GM12878 (cell line): ENCODE data around the gene CAMK2N2. TPM values are rescaled to one million over a fixed set of nuclear protein-coding genes. Genes with fewer than 3 reads are reported as not detected.

Experiments
- BHLHE40 ChIP-seq, 2 experiments: fragments of 450-650 bp in 1 of 2; IDR thresholded peaks; 2 replicates each; pipeline ENCODE4 v1.6.1; 2011 to 2017; ENCODE audit warnings: low read depth in 2 of 2, borderline replicate concordance in 1 of 2, improper control_type of control experiment in 1 of 2, low read length in 1 of 2, mild to moderate bottlenecking in 1 of 2
- CBFB ChIP-seq: IDR thresholded peaks from 2 replicates; pipeline ENCODE4 v1.6.1; 2016; ENCODE audit warnings: antibody characterized with exemption, low read depth
- DPF2 ChIP-seq: fragments of 450-650 bp; IDR thresholded peaks from 2 replicates; pipeline ENCODE4 v1.6.1; 2017; ENCODE audit warnings: mild to moderate bottlenecking
- E2F4 ChIP-seq: IDR thresholded peaks from 2 replicates; pipeline ENCODE4 v1.6.1; 2012; ENCODE audit warnings: low read depth, low read length, improper control_type of control experiment
- GABPA ChIP-seq: IDR thresholded peaks from 2 replicates; pipeline ENCODE4 v1.6.1; 2014; ENCODE audit warnings: antibody characterized with exemption, low read depth, mild to moderate bottlenecking, inconsistent platforms
- IKZF1 ChIP-seq: fragments of 450-650 bp; conservative IDR thresholded peaks from 2 replicates; pipeline ENCODE4 v1.6.1; 2017; ENCODE audit warnings: antibody characterized with exemption, mild to moderate bottlenecking
- NBN ChIP-seq: fragments of 450-650 bp; IDR thresholded peaks from 2 replicates; pipeline ENCODE4 v1.6.1; 2016
- NR2C2 ChIP-seq: IDR thresholded peaks from 2 replicates; pipeline ENCODE4 v1.6.1; 2011; ENCODE audit warnings: borderline replicate concordance, low read depth; ENCODE audit not compliant: control insufficient read depth, insufficient read length
- PAX5 ChIP-seq: IDR thresholded peaks from 2 replicates; pipeline ENCODE4 v1.6.1; 2011; ENCODE audit warnings: low read depth, low read length, borderline replicate concordance
- POLR2AphosphoS2 ChIP-seq: IDR thresholded peaks from 2 replicates; pipeline ENCODE4 v1.6.1; 2011; ENCODE audit warnings: low read depth, mild to moderate bottlenecking, low read length, improper control_type of control experiment, moderate library complexity
- POU2F2 ChIP-seq: IDR thresholded peaks from 3 replicates; pipeline ENCODE4 v1.6.1; 2011; ENCODE audit warnings: low read depth, mild to moderate bottlenecking, low read length, borderline replicate concordance
- RAD21 ChIP-seq: IDR thresholded peaks from 2 replicates; pipeline ENCODE4 v1.6.1; 2011; ENCODE audit warnings: mild to moderate bottlenecking, low read depth, low read length, moderate library complexity; ENCODE audit not compliant: insufficient read depth
- RBBP5 ChIP-seq: fragments of 200-600 bp; sonication (generic); conservative IDR thresholded peaks from 2 replicates; pipeline ENCODE4 v1.6.1; 2016
- RCOR1 ChIP-seq: conservative IDR thresholded peaks from 2 replicates; pipeline ENCODE4 v1.6.1; 2012; ENCODE audit warnings: low read depth, low read length, improper control_type of control experiment
- SIN3A ChIP-seq: IDR thresholded peaks from 2 replicates; pipeline ENCODE4 v1.6.1; 2012; ENCODE audit warnings: low read depth, low read length, improper control_type of control experiment
- STAT3 ChIP-seq: IDR thresholded peaks from 2 replicates; pipeline ENCODE4 v1.6.1; 2011; ENCODE audit warnings: low read depth, low read length, improper control_type of control experiment
- TARDBP ChIP-seq: IDR thresholded peaks from 2 replicates; pipeline ENCODE4 v1.6.1; 2016; ENCODE audit warnings: borderline replicate concordance
- TCF12 ChIP-seq: IDR thresholded peaks from 2 replicates; pipeline ENCODE4 v1.6.1; 2011; ENCODE audit warnings: low read depth, mild to moderate bottlenecking, low read length
- ZBED1 ChIP-seq: IDR thresholded peaks from 2 replicates; pipeline ENCODE4 v1.6.1; 2016; ENCODE audit warnings: borderline replicate concordance
- ZNF207 ChIP-seq: fragments of 450-650 bp; IDR thresholded peaks from 2 replicates; pipeline ENCODE4 v1.6.1; 2014; ENCODE audit warnings: antibody characterized with exemption, mild to moderate bottlenecking, borderline replicate concordance
- ZNF24 ChIP-seq: fragments of 450-650 bp; IDR thresholded peaks from 2 replicates; pipeline ENCODE4 v1.6.1; 2017; ENCODE audit warnings: antibody characterized with exemption, mild to moderate bottlenecking
- ZZZ3 ChIP-seq: IDR thresholded peaks from 2 replicates; pipeline ENCODE4 v1.6.1; 2011; ENCODE audit warnings: low read depth; ENCODE audit not compliant: control insufficient read depth, insufficient read length
- polyA plus RNA-seq, 11 experiments: library from polyadenylated mRNA; depleted of rRNA in 4 of 11; unstranded in 6 of 11; stranded (reverse) in 5 of 11; fragments of >200 nt; fragmentation: Nextera tagmentation in 4 of 11; fragmentation: Illumina TruSeq in 1 of 11; extraction: Ambion mirVana in 4 of 11; extraction: Trizol in 1 of 11; gene quantifications; 1 replicate in 1 of 11; 2 replicates in 10 of 11; pipeline versions ENCODE4 v1.2.1 to v1.2.3, GENCODE V29; 2011 to 2016; ENCODE audit warnings: inconsistent platforms in 2 of 11, missing spikeins in 2 of 11, low read depth in 1 of 11
- total RNA-seq, 4 experiments: library from RNA; depleted of rRNA in 3 of 4; stranded (reverse); fragments of >200 nt in 3 of 4; fragmentation: Illumina TruSeq in 1 of 4; extraction: Trizol in 1 of 4; gene quantifications; 2 replicates each; pipeline versions ENCODE4 v1.2.1 to v1.2.3, GENCODE V29; 2013 to 2021
- TF ChIP-seq, protein P1 (sequence below): fragments of 450-650 bp; IDR thresholded peaks from 2 replicates; pipeline ENCODE4 v1.6.1; 2017; ENCODE audit warnings: low read depth, mild to moderate bottlenecking, moderate library complexity

The CAMK2N2 gene
- total and polyA plus RNA-seq, 10 of the 15 experiments (the other 5 are each of a cell fraction or from before 2014, with no cell fraction given): 0.06 to 1.4 (median 0.45) TPM; not detected in 1

- TF ChIP-seq, protein P1, sequence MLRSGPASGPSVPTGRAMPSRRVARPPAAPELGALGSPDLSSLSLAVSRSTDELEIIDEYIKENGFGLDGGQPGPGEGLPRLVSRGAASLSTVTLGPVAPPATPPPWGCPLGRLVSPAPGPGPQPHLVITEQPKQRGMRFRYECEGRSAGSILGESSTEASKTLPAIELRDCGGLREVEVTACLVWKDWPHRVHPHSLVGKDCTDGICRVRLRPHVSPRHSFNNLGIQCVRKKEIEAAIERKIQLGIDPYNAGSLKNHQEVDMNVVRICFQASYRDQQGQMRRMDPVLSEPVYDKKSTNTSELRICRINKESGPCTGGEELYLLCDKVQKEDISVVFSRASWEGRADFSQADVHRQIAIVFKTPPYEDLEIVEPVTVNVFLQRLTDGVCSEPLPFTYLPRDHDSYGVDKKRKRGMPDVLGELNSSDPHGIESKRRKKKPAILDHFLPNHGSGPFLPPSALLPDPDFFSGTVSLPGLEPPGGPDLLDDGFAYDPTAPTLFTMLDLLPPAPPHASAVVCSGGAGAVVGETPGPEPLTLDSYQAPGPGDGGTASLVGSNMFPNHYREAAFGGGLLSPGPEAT: no peak
- TF ChIP-seq IKZF1: no peak
- no peak for TF ChIP-seq ZNF207
- no peak for TF ChIP-seq RCOR1
- TF ChIP-seq CBFB: no peak
- no peak for TF ChIP-seq NBN
- no peak for TF ChIP-seq NR2C2
- no peak for TF ChIP-seq SIN3A
- no peak for TF ChIP-seq ZZZ3
- TF ChIP-seq GABPA: no peak
- no peak for TF ChIP-seq TARDBP
- no peak for TF ChIP-seq TCF12
- no peak for TF ChIP-seq PAX5
- no peak for TF ChIP-seq ZBED1
- no peak for TF ChIP-seq DPF2
- peak; percentile 76 for TF ChIP-seq RAD21
- TF ChIP-seq E2F4: no peak
- TF ChIP-seq POLR2AphosphoS2: no peak
- no peak for TF ChIP-seq BHLHE40 (IDR thresholded peaks at IDR 0.05; ENCODE audit: borderline replicate concordance in 1 of 2, low read depth in 2 of 2, low read length in 1 of 2)
- no peak for TF ChIP-seq RBBP5
- no peak for TF ChIP-seq ZNF24
- no peak for TF ChIP-seq POU2F2
- TF ChIP-seq STAT3: no peak
- TF ChIP-seq, all 136 proteins: peak for 6
Observed at GRCh38 chr3:184289426-184289938, 28.1 kb upstream of the CAMK2N2 start (continued).
